ENCODE results near the gene TET3. TPM values are rescaled to one million over a fixed set of nuclear protein-coding genes. Genes with fewer than 3 reads are reported as not detected.

Gene TET3
- total and polyA plus RNA-seq, 4 donors = 4.6 to 26.9 (median 14.6) TPM

GRCh38 chr2:74001121-74001520 is 16.4 kb downstream of the TET3 start:
- ATAC-seq (ENCODE audit: insufficient read depth, low FRiP score) = no peak
- Histone ChIP-seq H3K4me1 (ENCODE audit: control insufficient read depth in 5 of 5, insufficient read depth in 5 of 5, low read length in 5 of 5) (peaks cover 0 to 59% (median 32%) of the 10 kb centered on the region in 5 donors), H3K4me3 (no peak overlapping the region), H3K9ac (ENCODE audit: insufficient read depth in 1 of 2, low read length in 2 of 2) (no peak overlapping the region), H3K36me3 (ENCODE audit: control insufficient read depth in 4 of 4, insufficient read depth in 4 of 4, low read length in 4 of 4) (no peaks in the 10 kb centered on the region), H3K9me3 (ENCODE audit: control insufficient read depth in 4 of 4, insufficient read depth in 3 of 4, low read length in 3 of 4) (no peaks in the 10 kb centered on the region), H3K27ac (ENCODE audit: low read depth in 1 of 2, low read length in 1 of 2) (no peak overlapping the region), H3K27me3 (ENCODE audit: control insufficient read depth in 3 of 3, insufficient read depth in 3 of 3, low read length in 2 of 3) (no peaks in the 10 kb centered on the region)
- TF ChIP-seq CTCF (IDR thresholded peaks at IDR 0.05; ENCODE audit: control extremely low read depth, extremely low read depth) = no peak
- no peak for DNase-seq
- WGBS, 2 donors = 86 to 87% methylated on average over 4 of the region's 4 CpGs

- 13 to 20% methylated on average over 24 of the region's 24 CpGs for WGBS, 2 donors
- H3K4me1 ChIP-seq (ENCODE audit: control insufficient read depth in 5 of 5, insufficient read depth in 5 of 5, low read length in 5 of 5) = peaks cover 0 to 66% (median 35%) of the 10 kb centered on the region in 5 donors
- H3K27me3 ChIP-seq (ENCODE audit: control insufficient read depth in 3 of 3, insufficient read depth in 3 of 3, low read length in 2 of 3) = no peaks in the 10 kb centered on the region
- ATAC-seq (ENCODE audit: insufficient read depth, low FRiP score) = no peak
- no peak for TF ChIP-seq CTCF (IDR thresholded peaks at IDR 0.05; ENCODE audit: control extremely low read depth, extremely low read depth)
- no peak for DNase-seq
- no peak overlapping the region for H3K9ac ChIP-seq (ENCODE audit: insufficient read depth in 1 of 2, low read length in 2 of 2)
- H3K27ac ChIP-seq (ENCODE audit: low read depth in 1 of 2, low read length in 1 of 2) = no peak overlapping the region
- H3K36me3 ChIP-seq (ENCODE audit: control insufficient read depth in 4 of 4, insufficient read depth in 4 of 4, low read length in 4 of 4) = no peaks in the 10 kb centered on the region
- H3K4me3 ChIP-seq = no peak overlapping the region
- H3K9me3 ChIP-seq (ENCODE audit: control insufficient read depth in 4 of 4, insufficient read depth in 3 of 4, low read length in 3 of 4) = no peaks in the 10 kb centered on the region
Observed at GRCh38 chr2:74001781-74002504, 17.2 kb downstream of the TET3 start.

- Histone ChIP-seq H3K27ac (ENCODE audit: low read depth in 1 of 2, low read length in 1 of 2) (peak overlapping the region; percentile 32 to 74), H3K9ac (ENCODE audit: insufficient read depth in 1 of 2, low read length in 2 of 2) (no peak overlapping the region)
Observed at GRCh38 chr2:74002505-74003421, 18.1 kb downstream of the TET3 start.

More at GRCh38 chr2:74002505-74003421, 18.1 kb downstream of the TET3 start:
- no peaks in the 10 kb centered on the region for H3K9me3 ChIP-seq (ENCODE audit: control insufficient read depth in 4 of 4, insufficient read depth in 3 of 4, low read length in 3 of 4)
- WGBS, 2 donors = 7 to 8% methylated on average over 60 to 68 of the region's 68 CpGs
- DNase-seq (peak; percentile 87 to 95 (median 89)), ATAC-seq (ENCODE audit: insufficient read depth, low FRiP score) (peak; percentile 97)
- peak overlapping the region; percentile 35 for H3K4me3 ChIP-seq
- no peaks in the 10 kb centered on the region for H3K36me3 ChIP-seq (ENCODE audit: control insufficient read depth in 4 of 4, insufficient read depth in 4 of 4, low read length in 4 of 4)
- peaks cover 5 to 74% (median 43%) of the 10 kb centered on the region in 5 donors for H3K4me1 ChIP-seq (ENCODE audit: control insufficient read depth in 5 of 5, insufficient read depth in 5 of 5, low read length in 5 of 5)
- no peak for TF ChIP-seq CTCF (IDR thresholded peaks at IDR 0.05; ENCODE audit: control extremely low read depth, extremely low read depth)
- H3K27me3 ChIP-seq (ENCODE audit: control insufficient read depth in 3 of 3, insufficient read depth in 3 of 3, low read length in 2 of 3) = no peaks in the 10 kb centered on the region
